NCI-H1105 treated with DMSO at 0.1 percent for 48 hours (cell line): ENCODE measurements around the gene ERCC6L2.

Source experiments
- DNase-seq: peaks from one replicate; lab custom pipeline; 2025; lab: John Stamatoyannopoulos, UW

Gene ERCC6L2

GRCh38 chr9:95862343-95862742 lies 13.1 kb upstream of the ERCC6L2 start:
- DNase-seq, result no peak

GRCh38 chr9:95864852-95865580 lies 10.5 kb upstream of the ERCC6L2 start:
- no peak for DNase-seq

GRCh38 chr9:95870352-95870751 lies 5.1 kb upstream of the ERCC6L2 start:
- DNase-seq, result no peak

GRCh38 chr9:95870906-95871305 lies 4.6 kb upstream of the ERCC6L2 start:
- DNase-seq, result no peak

- DNase-seq, result no peak
These were observed 1.0 kb upstream of the ERCC6L2 start for GRCh38 chr9:95874303-95874988.

- peak; percentile 28 for DNase-seq
These were observed 544 bp upstream of the ERCC6L2 start for GRCh38 chr9:95874989-95875304.

- DNase-seq, result no peak
These were observed 600 bp downstream of the ERCC6L2 start for GRCh38 chr9:95876138-95876444.

- DNase-seq, result no peak
These were observed 1.1 kb downstream of the ERCC6L2 start for GRCh38 chr9:95876595-95876994.

GRCh38 chr9:95877984-95878383 lies 2.5 kb downstream of the ERCC6L2 start:
- no peak for DNase-seq

GRCh38 chr9:95879591-95879990 lies 4.1 kb downstream of the ERCC6L2 start:
- no peak for DNase-seq

GRCh38 chr9:95880021-95880690 lies 4.7 kb downstream of the ERCC6L2 start:
- no peak for DNase-seq

GRCh38 chr9:95887926-95888497 lies 12.5 kb downstream of the ERCC6L2 start:
- no peak for DNase-seq

- DNase-seq, result no peak
These were observed 15.1 kb downstream of the ERCC6L2 start for GRCh38 chr9:95890594-95890993.

- DNase-seq, result no peak
These were observed 15.7 kb downstream of the ERCC6L2 start for GRCh38 chr9:95891067-95891671.

- DNase-seq, result no peak
These were observed 17.2 kb downstream of the ERCC6L2 start for GRCh38 chr9:95892690-95893089.

GRCh38 chr9:95896580-95896979 lies 21.1 kb downstream of the ERCC6L2 start:
- DNase-seq, result no peak

- peak; percentile 15 for DNase-seq
These were observed 26.0 kb downstream of the ERCC6L2 start for GRCh38 chr9:95901506-95901905.

GRCh38 chr9:95903398-95903797 lies 27.9 kb downstream of the ERCC6L2 start:
- no peak for DNase-seq

- DNase-seq, result no peak
These were observed 32.3 kb downstream of the ERCC6L2 start for GRCh38 chr9:95907794-95908193.

- DNase-seq, result no peak
These were observed 34.7 kb downstream of the ERCC6L2 start for GRCh38 chr9:95910023-95910707.

- DNase-seq, result no peak
These were observed 35.4 kb downstream of the ERCC6L2 start for GRCh38 chr9:95910770-95911340.

- no peak for DNase-seq
These were observed 37.3 kb downstream of the ERCC6L2 start for GRCh38 chr9:95912773-95913172.
